Measurements from ENCODE around the gene RIIAD1.
A peak's percentile ranks its signal among the peaks of the same experiment; 100 is the strongest.

RIIAD1 gene

GRCh38 chr1:151708891-151709290 is 12.4 kb upstream of the RIIAD1 start:
- no peak overlapping the region for H3K4me3 ChIP-seq (ENCODE audit: low read length)
- no peak for DNase-seq (ENCODE audit: low read depth, low spot score)

DNA sequence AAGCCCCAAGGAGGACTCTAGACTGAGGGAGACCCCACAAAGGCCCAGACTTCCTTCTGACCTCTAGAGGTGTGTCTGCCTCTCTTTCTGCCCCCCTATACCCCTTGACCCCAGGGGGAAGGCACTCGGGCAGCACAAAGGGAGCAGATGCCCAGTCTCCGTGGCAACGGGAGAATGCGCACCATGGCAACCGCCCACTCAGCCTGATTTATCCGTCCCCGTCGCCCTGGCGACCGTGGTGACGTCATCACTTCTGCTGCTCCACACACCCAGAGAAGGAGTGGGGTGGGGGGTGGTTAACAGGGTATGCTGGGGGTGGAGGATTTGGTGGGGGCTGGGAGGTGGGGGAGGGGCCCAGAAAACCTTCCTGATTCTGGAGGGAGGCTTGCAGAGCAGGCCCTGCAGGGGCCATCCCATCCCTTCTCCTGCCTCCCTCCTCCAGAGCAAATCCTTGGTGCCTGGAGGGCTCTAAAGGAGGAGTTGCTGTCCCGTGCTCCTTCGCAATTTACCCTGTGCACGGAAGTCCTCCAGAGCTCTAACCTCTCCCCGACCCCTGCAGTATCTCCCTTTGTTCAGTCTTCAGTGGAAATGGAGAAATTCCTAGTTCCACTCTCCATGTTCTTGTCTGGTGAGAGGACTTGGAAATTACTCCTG is 11.0 kb upstream of the RIIAD1 start:
- no peak overlapping the region for H3K4me3 ChIP-seq (ENCODE audit: low read length)
- no peak for DNase-seq (ENCODE audit: low read depth, low spot score)

GRCh38 chr1:151711044-151711800 is 10.1 kb upstream of the RIIAD1 start:
- H3K4me3 ChIP-seq (ENCODE audit: low read length): no peak overlapping the region
- DNase-seq (ENCODE audit: low read depth, low spot score): no peak

GRCh38 chr1:151711951-151712350 is 9.4 kb upstream of the RIIAD1 start:
- no peak overlapping the region for H3K4me3 ChIP-seq (ENCODE audit: low read length)
- DNase-seq (ENCODE audit: low read depth, low spot score): no peak

GRCh38 chr1:151713044-151713443 is 8.3 kb upstream of the RIIAD1 start:
- no peak for DNase-seq (ENCODE audit: low read depth, low spot score)
- no peak overlapping the region for H3K4me3 ChIP-seq (ENCODE audit: low read length)

DNA sequence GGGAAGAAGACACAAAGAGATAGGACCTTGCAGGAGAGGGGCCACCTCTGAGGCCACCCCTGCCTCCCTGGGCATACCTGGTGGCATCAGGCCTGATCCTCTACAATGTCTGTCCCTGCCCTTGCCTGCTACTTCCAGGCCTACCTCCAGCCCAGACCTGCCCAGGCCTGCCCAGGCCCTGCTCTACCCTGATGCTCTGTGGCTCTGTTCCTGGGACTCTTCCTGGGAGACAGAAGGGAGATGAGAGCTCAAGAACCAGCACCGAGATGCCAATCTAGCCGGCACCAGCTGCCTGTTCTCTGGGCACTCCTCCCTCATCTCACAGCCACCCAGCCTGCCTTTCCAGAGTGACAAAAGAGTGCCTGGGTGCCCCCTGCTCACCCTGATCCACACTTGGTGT is 7.4 kb upstream of the RIIAD1 start:
- no peak for DNase-seq (ENCODE audit: low read depth, low spot score)
- no peak overlapping the region for H3K4me3 ChIP-seq (ENCODE audit: low read length)

DNA sequence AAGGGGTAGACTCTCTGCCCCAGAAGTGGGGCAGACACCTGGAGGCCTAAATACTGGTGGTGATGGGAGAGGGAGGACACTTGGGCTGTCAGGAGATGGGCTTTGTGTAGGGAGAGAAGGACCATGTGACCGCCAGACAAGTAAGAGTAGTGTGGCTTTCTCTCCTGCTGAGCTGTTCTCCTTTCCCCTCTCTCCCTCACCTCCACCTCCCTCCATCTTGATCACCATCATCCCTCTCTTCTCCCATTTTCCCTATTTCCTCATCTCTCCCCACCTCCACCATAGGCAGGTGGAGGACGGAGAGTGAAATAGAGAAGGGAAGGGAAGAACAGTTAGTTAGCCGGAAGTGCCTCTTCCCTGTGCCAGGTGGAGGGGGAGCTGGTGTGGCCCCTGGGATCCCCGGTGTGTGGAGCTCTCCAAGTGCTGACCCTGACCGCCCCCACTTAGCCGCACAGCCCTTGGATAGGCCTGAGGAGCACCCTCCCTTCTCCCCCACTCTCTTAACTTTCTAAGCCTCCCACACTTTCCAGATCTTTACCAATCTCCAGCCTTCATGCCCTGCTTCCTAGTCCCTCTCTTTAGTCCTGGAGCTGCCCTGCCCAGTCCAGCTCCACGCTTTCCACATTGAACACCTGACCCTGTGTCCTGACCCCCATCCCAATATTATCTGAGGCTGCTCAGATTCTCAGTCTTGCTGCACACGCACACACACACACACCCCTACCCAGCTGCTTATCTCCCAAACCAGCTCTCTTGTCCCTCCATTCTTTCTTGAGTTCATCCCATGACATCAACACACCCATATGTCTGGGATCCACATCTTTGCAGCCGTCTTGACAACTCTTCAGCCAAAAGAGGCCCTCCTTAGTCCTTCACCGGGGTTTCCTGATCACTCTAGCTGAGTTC is 6.2 kb upstream of the RIIAD1 start:
- no peak overlapping the region for H3K4me3 ChIP-seq (ENCODE audit: low read length)
- no peak for DNase-seq (ENCODE audit: low read depth, low spot score)

DNA sequence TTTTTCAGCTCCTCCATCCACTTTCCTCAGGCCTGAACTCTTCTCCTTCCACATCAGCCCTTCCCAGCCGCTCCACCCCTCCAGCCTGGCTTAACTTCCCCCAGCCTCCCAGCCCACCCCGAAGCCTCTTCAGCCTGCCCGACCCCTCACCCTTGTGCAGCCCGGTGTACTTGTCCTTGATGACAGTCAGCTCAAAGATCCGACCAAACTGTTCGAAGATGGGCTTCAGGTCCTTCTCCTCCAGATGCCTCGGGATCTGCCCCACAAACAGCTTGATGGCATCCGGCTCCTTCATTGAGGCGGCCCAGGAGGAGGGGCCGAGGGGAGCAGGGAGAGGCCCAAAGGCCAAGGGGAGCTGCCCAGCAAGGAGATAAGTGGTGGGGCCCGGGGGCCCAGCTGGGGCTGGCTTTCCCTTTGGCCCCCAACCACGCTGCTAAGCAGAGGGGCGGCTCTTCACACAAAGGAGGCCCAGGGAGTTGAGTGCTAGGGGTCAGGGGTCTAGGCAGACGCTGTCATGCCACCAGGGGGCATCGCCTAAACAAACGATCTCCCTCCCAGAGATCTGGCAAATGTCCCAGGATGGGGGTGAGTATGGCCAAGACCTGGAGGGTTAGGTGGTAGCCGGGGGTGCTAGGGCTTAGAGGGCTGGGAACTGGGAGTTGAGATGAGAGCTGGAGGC is 5.5 kb upstream of the RIIAD1 start:
- peak; percentile 29 for DNase-seq (ENCODE audit: low read depth, low spot score)
- peak overlapping the region; percentile 21 for H3K4me3 ChIP-seq (ENCODE audit: low read length)

- DNase-seq (ENCODE audit: low read depth, low spot score): no peak
- H3K4me3 ChIP-seq (ENCODE audit: low read length): peak overlapping the region; percentile 21
Observed at GRCh38 chr1:151716405-151716762, 4.9 kb upstream of the RIIAD1 start.

- peak within 1 kb of the TSS; percentile 21 for H3K4me3 ChIP-seq (ENCODE audit: low read length)
- peak; percentile 52 for DNase-seq (ENCODE audit: low read depth, low spot score)
Observed at GRCh38 chr1:151716771-151717631, 4.3 kb upstream of the RIIAD1 start, which contains the start of gene CELF3. CELF3 (minus strand) TSS chr1:151716803; CDS start chr1:151716020, 783 bp downstream.

- DNase-seq (ENCODE audit: low read depth, low spot score): no peak
- H3K4me3 ChIP-seq (ENCODE audit: low read length): no peak overlapping the region
Observed at GRCh38 chr1:151718011-151718431, 3.3 kb upstream of the RIIAD1 start.

DNA sequence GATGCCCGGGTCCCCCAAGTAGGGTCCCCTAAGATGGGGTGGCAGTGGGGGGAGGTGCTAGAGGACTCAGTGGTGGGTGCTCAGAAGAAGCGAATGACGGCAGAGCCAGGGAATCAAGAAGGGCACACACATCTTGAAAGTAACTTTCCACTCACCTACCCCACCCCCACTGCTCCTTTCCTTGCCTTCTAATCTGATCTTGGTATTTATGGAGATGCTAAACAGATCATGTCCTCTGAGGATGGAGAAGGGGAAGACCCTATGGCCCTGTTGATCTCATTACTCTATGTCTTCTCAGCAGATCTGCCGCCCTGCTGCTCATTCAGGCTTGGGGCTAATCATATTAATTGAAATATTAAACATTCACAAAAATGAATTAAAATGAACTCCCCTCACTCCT is 2.7 kb upstream of the RIIAD1 start:
- H3K4me3 ChIP-seq (ENCODE audit: low read length): no peak overlapping the region
- no peak for DNase-seq (ENCODE audit: low read depth, low spot score)

GRCh38 chr1:151720125-151720524 is 1.2 kb upstream of the RIIAD1 start:
- H3K4me3 ChIP-seq (ENCODE audit: low read length): no peak overlapping the region
- DNase-seq (ENCODE audit: low read depth, low spot score): peak; percentile 42

DNA sequence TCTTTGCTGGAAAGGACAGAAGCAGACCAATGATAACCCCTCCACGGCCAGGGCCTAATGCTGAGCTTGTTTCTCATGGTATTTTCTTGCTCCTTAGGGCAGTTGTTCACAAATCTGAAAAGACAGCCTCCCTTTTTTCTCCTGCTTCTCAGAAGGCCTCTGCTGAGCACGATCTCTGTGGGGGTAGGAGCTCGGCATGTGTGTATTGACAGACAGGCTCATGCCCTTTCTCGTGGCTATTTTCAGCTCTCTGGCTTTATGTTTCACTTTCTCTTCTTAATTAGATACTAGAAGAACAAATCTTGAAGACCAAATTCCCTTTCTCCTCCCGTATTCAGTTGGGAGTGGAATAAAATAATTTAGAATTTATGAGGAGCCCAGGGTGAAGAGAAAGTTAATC is 768 bp upstream of the RIIAD1 start:
- H3K4me3 ChIP-seq (ENCODE audit: low read length): no peak overlapping the region; the same call in 1 of the 2 replicates
- no peak for DNase-seq (ENCODE audit: low read depth, low spot score)

DNA sequence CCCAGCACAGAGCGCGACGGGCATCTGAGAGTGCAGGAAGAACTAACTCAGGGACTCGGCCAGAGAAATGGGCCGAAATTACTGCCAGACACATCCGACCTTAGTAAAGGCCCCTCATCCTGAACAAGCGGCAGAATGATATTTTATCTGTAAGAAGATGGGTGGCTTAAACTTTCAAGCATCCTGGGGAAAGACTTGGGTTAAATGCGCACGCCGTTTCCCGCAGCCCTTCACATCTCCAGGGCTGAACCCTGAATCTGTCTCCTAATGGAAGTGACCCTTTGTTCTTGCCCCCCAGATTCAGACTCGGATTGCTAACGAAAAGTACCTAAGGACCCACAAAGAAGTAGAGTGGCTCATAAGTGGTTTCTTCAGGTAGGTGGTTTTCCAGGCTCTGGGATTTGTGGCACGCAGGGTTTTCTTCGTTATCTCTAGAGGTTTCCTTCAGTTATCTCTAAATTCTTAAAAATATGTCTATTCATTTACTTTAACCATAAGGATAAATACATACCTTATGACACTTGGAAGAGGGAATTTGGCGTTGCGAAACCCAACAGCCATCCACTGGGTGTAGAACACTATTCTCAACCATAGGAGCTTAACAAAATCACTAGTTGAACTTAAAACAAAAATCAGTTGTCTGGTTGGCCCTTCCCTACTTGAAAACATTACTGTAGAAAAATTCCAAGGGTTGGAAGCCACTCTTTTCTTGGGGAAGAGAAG is 627 bp downstream of the RIIAD1 start:
- no peak for DNase-seq (ENCODE audit: low read depth, low spot score)
- H3K4me3 ChIP-seq (ENCODE audit: low read length): peak overlapping the region; percentile 38

DNA sequence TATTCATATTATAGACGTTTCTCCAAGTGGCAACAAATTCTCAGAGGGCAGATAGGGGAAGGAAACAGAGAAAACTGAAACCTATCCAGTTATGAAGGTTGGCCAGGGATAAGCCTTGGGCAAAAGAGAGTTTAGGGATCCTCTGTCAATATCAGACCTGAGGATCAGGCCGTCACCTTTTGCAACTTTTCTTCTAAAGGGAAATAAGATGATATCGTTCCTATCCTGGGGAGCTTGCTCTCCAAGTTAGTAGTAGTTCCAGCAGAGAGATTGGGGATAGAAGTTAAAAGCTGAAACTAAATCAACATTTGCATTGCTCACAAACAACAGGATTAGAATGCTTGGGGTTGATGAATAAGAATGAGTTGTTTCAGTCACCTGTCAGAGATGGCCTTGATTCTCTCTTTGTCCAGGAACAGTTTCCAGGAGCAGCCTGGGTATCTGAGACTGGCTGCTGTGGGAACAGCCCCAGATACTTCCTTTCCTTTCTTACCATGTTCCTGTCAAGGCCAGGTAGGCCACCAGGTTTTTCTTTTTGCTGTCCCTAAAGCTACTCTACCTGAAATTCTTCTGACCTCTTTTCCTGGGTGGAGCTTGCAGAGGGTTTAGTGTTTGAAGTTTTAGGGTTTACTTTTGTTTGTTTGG is 2.5 kb downstream of the RIIAD1 start:
- DNase-seq (ENCODE audit: low read depth, low spot score): no peak

More for the DNA sequence above, 2.5 kb downstream of the RIIAD1 start:
- H3K4me3 ChIP-seq (ENCODE audit: low read length): no peak overlapping the region

All from Jurkat, Clone E6-1 (cell line).